SU-DHL-6 (cell line): ENCODE results near the gene PBX1.

ENCODE experiments used
- H2AFZ ChIP-seq: fragments of 200-600 bp; sonication (generic); 2 replicates; pipeline ENCODE4 v1.6.1; 2014; ENCODE audit warnings: low read depth, mild to moderate bottlenecking, moderate library complexity, mixed read lengths, antibody characterized with exemption, low read length; ENCODE audit not compliant: severe bottlenecking
- H3F3A ChIP-seq: fragments of 200-600 bp; shearing (Covaris generic); 2 replicates; pipeline ENCODE4 v1.6.0; 2016; ENCODE audit warnings: antibody characterized with exemption, mild to moderate bottlenecking; ENCODE audit not compliant: insufficient read depth
- H3K27ac ChIP-seq: fragments of 200-600 bp; sonication (generic); 2 replicates; pipeline ENCODE4 v1.5.1; 2016; ENCODE audit warnings: low read depth, mild to moderate bottlenecking, low read length, moderate library complexity, mixed read lengths
- H3K27me3 ChIP-seq: fragments of 200-600 bp; sonication (generic), shearing (Covaris generic); 2 replicates; pipeline ENCODE4 v1.6.0; 2014; ENCODE audit warnings: mild to moderate bottlenecking, low read length
- H3K36me3 ChIP-seq: fragments of 200-600 bp; sonication (generic); 2 replicates; pipeline ENCODE4 v1.6.1; 2014; ENCODE audit warnings: mild to moderate bottlenecking, low read length, mixed read lengths
- H3K4me2 ChIP-seq: fragments of 300-600, 200-600 bp; shearing (Covaris generic), sonication (generic); 2 replicates; pipeline ENCODE4 v1.6.0; 2014; ENCODE audit warnings: low read length, low read depth, mild to moderate bottlenecking; ENCODE audit not compliant: poor library complexity, severe bottlenecking
- H3K4me3 ChIP-seq: fragments of 200-600 bp; sonication (generic); 2 replicates; pipeline ENCODE4 v1.5.1; 2014; ENCODE audit warnings: antibody characterized with exemption, low read length, mild to moderate bottlenecking, mixed read lengths; ENCODE audit not compliant: insufficient read depth, poor library complexity, severe bottlenecking
- H3K79me2 ChIP-seq: fragments of 200-600 bp; sonication (generic); 2 replicates; pipeline ENCODE4 v1.6.1; 2014; ENCODE audit warnings: mild to moderate bottlenecking, low read length, moderate library complexity; ENCODE audit not compliant: insufficient read depth
- H3K9ac ChIP-seq: fragments of 200-600 bp; sonication (generic); 2 replicates; pipeline ENCODE4 v1.7.0; 2014; ENCODE audit warnings: mild to moderate bottlenecking, low read length
- H3K9me2 ChIP-seq: fragments of 200-600 bp; sonication (generic); replicated peaks from 2 replicates; pipeline ENCODE4 v1.6.1; 2014; ENCODE audit warnings: low read length; ENCODE audit not compliant: insufficient read depth
- H3K9me3 ChIP-seq: fragments of 200-600 bp; sonication (generic); 2 replicates; pipeline ENCODE4 v1.6.1; 2014; ENCODE audit warnings: low read length, mixed read lengths; ENCODE audit not compliant: insufficient read depth
- H4K20me1 ChIP-seq: fragments of 200-600 bp; sonication (generic); 2 replicates; pipeline ENCODE4 v1.6.1; 2014; ENCODE audit warnings: low read depth, mild to moderate bottlenecking, antibody characterized with exemption, low read length, moderate library complexity, mixed read lengths
- EZH2phosphoT487 ChIP-seq: fragments of 200-600 bp; sonication (generic), shearing (Covaris generic); conservative IDR thresholded peaks from 2 replicates; pipeline ENCODE4 v1.6.1; 2018; ENCODE audit warnings: mild to moderate bottlenecking, antibody characterized with exemption, low read length, moderate library complexity, mixed read lengths
- TF ChIP-seq, protein P1 (sequence below): fragments of 200-600 bp; sonication (generic); IDR thresholded peaks from one replicate; pipeline ENCODE4 v1.5.1; 2017; ENCODE audit warnings: antibody characterized with exemption, mild to moderate bottlenecking, low read length, moderate library complexity; ENCODE audit not compliant: insufficient read depth, poor library complexity, severe bottlenecking

Gene PBX1

DNA sequence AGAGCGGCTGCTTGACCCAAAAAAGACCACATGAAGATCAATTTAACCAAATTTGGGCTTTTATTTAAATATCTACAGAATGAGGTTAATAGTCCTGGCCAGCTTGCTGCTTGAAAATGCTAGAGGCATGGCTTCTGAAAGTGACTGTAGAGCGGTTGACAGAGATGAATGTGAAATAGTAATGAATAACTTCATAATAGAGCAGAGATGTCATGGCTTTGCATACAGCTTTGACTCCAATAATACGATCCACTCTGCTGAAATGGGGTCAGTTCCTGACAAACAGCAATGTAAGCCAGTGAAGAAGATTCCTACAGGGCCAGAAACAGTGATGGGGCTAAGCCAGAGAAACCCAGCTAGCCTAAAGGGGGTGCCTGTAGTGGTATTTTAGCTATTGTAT is 183.8 kb downstream of the PBX1 start:
- TF ChIP-seq, protein P1, sequence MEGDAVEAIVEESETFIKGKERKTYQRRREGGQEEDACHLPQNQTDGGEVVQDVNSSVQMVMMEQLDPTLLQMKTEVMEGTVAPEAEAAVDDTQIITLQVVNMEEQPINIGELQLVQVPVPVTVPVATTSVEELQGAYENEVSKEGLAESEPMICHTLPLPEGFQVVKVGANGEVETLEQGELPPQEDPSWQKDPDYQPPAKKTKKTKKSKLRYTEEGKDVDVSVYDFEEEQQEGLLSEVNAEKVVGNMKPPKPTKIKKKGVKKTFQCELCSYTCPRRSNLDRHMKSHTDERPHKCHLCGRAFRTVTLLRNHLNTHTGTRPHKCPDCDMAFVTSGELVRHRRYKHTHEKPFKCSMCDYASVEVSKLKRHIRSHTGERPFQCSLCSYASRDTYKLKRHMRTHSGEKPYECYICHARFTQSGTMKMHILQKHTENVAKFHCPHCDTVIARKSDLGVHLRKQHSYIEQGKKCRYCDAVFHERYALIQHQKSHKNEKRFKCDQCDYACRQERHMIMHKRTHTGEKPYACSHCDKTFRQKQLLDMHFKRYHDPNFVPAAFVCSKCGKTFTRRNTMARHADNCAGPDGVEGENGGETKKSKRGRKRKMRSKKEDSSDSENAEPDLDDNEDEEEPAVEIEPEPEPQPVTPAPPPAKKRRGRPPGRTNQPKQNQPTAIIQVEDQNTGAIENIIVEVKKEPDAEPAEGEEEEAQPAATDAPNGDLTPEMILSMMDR: no peak
- no peak for TF ChIP-seq EZH2phosphoT487
- no peak overlapping the region for H3K9ac ChIP-seq
- no peaks in the 10 kb centered on the region for H4K20me1 ChIP-seq
- H3K27ac ChIP-seq: no peak overlapping the region
- H3K9me3 ChIP-seq: no peaks in the 10 kb centered on the region
- H3K9me2 ChIP-seq: no peaks in the 10 kb centered on the region
- H3K4me3 ChIP-seq: no peak overlapping the region
- no peaks in the 10 kb centered on the region for H3F3A ChIP-seq
- no peaks in the 10 kb centered on the region for H3K27me3 ChIP-seq
- no peak overlapping the region for H2AFZ ChIP-seq
- no peaks in the 10 kb centered on the region for H3K79me2 ChIP-seq
- no peak overlapping the region for H3K4me2 ChIP-seq
- no peaks in the 10 kb centered on the region for H3K36me3 ChIP-seq

DNA sequence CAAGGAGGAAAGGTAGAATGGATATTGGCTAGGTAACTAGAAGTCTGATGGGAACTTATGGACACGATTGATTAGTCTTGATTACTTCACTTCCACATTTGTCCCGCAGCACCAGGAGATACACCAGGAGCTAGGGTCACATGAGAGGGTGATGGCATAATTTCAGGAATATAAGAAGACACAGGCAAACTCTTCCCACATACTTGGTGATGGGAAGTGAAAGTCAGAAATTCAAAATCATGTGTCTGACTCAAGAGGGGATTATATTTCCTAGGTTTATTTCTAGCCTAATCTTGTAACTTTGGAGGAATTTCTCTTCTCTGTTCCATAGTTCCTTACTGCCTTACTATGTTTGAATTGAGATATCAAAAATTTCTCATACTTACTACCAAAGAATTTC is 185.0 kb downstream of the PBX1 start:
- Histone ChIP-seq H3F3A (no peaks in the 10 kb centered on the region), H3K9me3 (no peaks in the 10 kb centered on the region), H3K27me3 (no peaks in the 10 kb centered on the region), H3K4me3 (no peak overlapping the region), H3K36me3 (no peaks in the 10 kb centered on the region), H3K27ac (no peak overlapping the region), H3K9ac (no peak overlapping the region), H2AFZ (no peak overlapping the region), H4K20me1 (no peaks in the 10 kb centered on the region), H3K79me2 (no peaks in the 10 kb centered on the region), H3K9me2 (no peaks in the 10 kb centered on the region), H3K4me2 (no peak overlapping the region)
- TF ChIP-seq, protein P1: no peak
- no peak for TF ChIP-seq EZH2phosphoT487

DNA sequence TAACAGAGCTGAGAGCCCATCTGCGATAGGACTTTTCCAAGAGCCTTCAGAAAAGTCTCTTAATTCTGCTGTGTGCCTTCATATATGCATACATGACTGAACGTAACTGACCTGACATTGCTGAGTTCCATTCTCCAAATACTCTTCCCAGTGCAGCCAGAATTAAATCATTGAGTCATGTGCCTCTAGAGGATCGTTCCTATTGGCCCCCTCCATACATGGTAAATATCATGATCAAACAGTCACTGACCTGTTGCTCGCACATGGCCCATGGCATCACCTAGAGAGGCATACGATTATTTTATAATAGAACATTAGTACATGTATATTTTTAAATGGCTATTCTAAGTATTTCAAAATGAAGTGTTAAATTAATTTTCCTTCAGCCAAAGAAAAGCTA is 186.8 kb downstream of the PBX1 start:
- Histone ChIP-seq H3K4me2 (no peak overlapping the region), H3K9ac (no peak overlapping the region), H3F3A (no peaks in the 10 kb centered on the region), H3K79me2 (no peaks in the 10 kb centered on the region), H3K36me3 (no peaks in the 10 kb centered on the region), H3K27me3 (no peaks in the 10 kb centered on the region), H2AFZ (no peak overlapping the region), H3K27ac (no peak overlapping the region), H3K9me2 (no peaks in the 10 kb centered on the region), H3K4me3 (no peak overlapping the region), H3K9me3 (no peaks in the 10 kb centered on the region), H4K20me1 (no peaks in the 10 kb centered on the region)
- TF ChIP-seq, protein P1: no peak
- no peak for TF ChIP-seq EZH2phosphoT487
